GM18526 (cell line): ENCODE measurements around the gene NAXD.

ENCODE experiments used
- POLR2A ChIP-seq: IDR thresholded peaks from 3 replicates; pipeline ENCODE4 v1.6.1; 2011; ENCODE audit not compliant: insufficient read length; ENCODE audit errors: extremely low read depth

Gene NAXD

GRCh38 chr13:110636053-110636475 is 20.7 kb downstream of the NAXD start:
- no peak for TF ChIP-seq POLR2A

GRCh38 chr13:110636701-110637201 is 21.4 kb downstream of the NAXD start:
- TF ChIP-seq POLR2A: no peak

GRCh38 chr13:110637275-110637674 is 21.9 kb downstream of the NAXD start:
- no peak for TF ChIP-seq POLR2A

- no peak for TF ChIP-seq POLR2A
Measured at GRCh38 chr13:110637747-110638146, 22.4 kb downstream of the NAXD start.

- TF ChIP-seq POLR2A: no peak
Measured at GRCh38 chr13:110638257-110638656, 22.9 kb downstream of the NAXD start.

- TF ChIP-seq POLR2A: no peak
Measured at GRCh38 chr13:110638814-110639806, 23.8 kb downstream of the NAXD start.

GRCh38 chr13:110639935-110640334 is 24.6 kb downstream of the NAXD start:
- no peak for TF ChIP-seq POLR2A

GRCh38 chr13:110640591-110641029 is 25.3 kb downstream of the NAXD start:
- TF ChIP-seq POLR2A: no peak

GRCh38 chr13:110641055-110642015 is 26.0 kb downstream of the NAXD start:
- no peak for TF ChIP-seq POLR2A

- TF ChIP-seq POLR2A: no peak
Measured at GRCh38 chr13:110642291-110642981, 27.1 kb downstream of the NAXD start.

GRCh38 chr13:110643324-110643723 is 28.0 kb downstream of the NAXD start:
- TF ChIP-seq POLR2A: no peak

GRCh38 chr13:110643768-110644421 is 28.6 kb downstream of the NAXD start:
- TF ChIP-seq POLR2A: no peak

GRCh38 chr13:110644892-110645521 is 29.7 kb downstream of the NAXD start:
- no peak for TF ChIP-seq POLR2A

- TF ChIP-seq POLR2A: no peak
Measured at GRCh38 chr13:110645750-110646149, 30.4 kb downstream of the NAXD start.
